HepG2 (cell line): Measurements from ENCODE around the gene TSPYL1. TPM values are rescaled to one million over a fixed set of nuclear protein-coding genes. Genes with fewer than 3 reads are reported as not detected.

Experiments
- AHR ChIP-seq: IDR thresholded peaks from 2 replicates; pipeline ENCODE4 v1.6.1; 2018; ENCODE audit warnings: missing genetic modification reagents, missing compliant biosample characterization
- GABPA ChIP-seq, 2 experiments: IDR thresholded peaks; 2 replicates each; pipeline ENCODE4 v1.6.1; 2011 to 2016; ENCODE audit warnings: low read depth in 2 of 2, low read length in 1 of 2, missing biosample characterization in 1 of 2, missing genetic modification characterization in 1 of 2
- GABPB1 ChIP-seq: IDR thresholded peaks from 2 replicates; pipeline ENCODE4 v1.6.1; 2016; ENCODE audit warnings: mild to moderate bottlenecking, missing genetic modification reagents, moderate library complexity, missing compliant biosample characterization
- HNRNPK ChIP-seq: fragments of 200-400 bp; formaldehyde crosslinking; IDR thresholded peaks from 2 replicates; pipeline ENCODE4 v1.6.1; 2018; ENCODE audit warnings: low read length, low read depth, moderate library complexity, mild to moderate bottlenecking; ENCODE audit not compliant: poor library complexity, severe bottlenecking
- KAT7 ChIP-seq: IDR thresholded peaks from 2 replicates; pipeline ENCODE4 v1.6.1; 2018; ENCODE audit warnings: borderline replicate concordance, missing compliant biosample characterization
- NCOA2 ChIP-seq: sonication (generic); formaldehyde crosslinking; IDR thresholded peaks from 2 replicates; pipeline ENCODE4 v1.8.0; 2022; ENCODE audit warnings: inconsistent platforms
- NPAS2 ChIP-seq: sonication (generic); formaldehyde crosslinking; IDR thresholded peaks from 2 replicates; pipeline ENCODE4 v1.8.0; 2022; ENCODE audit warnings: mild to moderate bottlenecking, missing genetic modification reagents, borderline replicate concordance
- PRMT3 ChIP-seq: sonication (generic); formaldehyde crosslinking; IDR thresholded peaks from 2 replicates; pipeline ENCODE4 v1.8.1; 2022; ENCODE audit warnings: low read depth, mild to moderate bottlenecking, moderate library complexity, missing genetic modification reagents, borderline replicate concordance
- SRF ChIP-seq: IDR thresholded peaks from 2 replicates; pipeline ENCODE4 v1.6.1; 2011; ENCODE audit warnings: mild to moderate bottlenecking, low read depth, low read length, moderate library complexity
- polyA plus RNA-seq, 8 experiments: library from polyadenylated mRNA; depleted of rRNA in 3 of 8; stranded (reverse) in 7 of 8; unstranded in 1 of 8; fragments of >200 nt; fragmentation: Illumina TruSeq in 4 of 8; extraction: Trizol in 4 of 8; gene quantifications; 2 replicates each; pipeline versions ENCODE4 v1.2.1 to v1.2.3, GENCODE V29; 2011 to 2016; ENCODE audit warnings: low read depth in 4 of 8, missing spikeins in 1 of 8, mixed read lengths in 1 of 8; ENCODE audit not compliant: insufficient read depth in 1 of 8
- total RNA-seq, 5 experiments: library from RNA; depleted of rRNA; stranded (reverse); fragments of >200 nt; fragmentation: Illumina TruSeq; extraction: Trizol; gene quantifications; 2 replicates each; pipeline ENCODE4 v1.2.3, GENCODE V29; 2016; ENCODE audit warnings: low read depth in 1 of 5
- TF ChIP-seq, protein P1 (sequence below): sonication (generic); formaldehyde crosslinking; IDR thresholded peaks from 2 replicates; pipeline ENCODE4 v1.4.0; 2020; ENCODE audit warnings: low read depth, mild to moderate bottlenecking, missing genetic modification reagents
- TF ChIP-seq, protein P2 (sequence below): sonication (generic); formaldehyde crosslinking; conservative IDR thresholded peaks from 2 replicates; pipeline ENCODE4 v1.8.0; 2022; ENCODE audit warnings: mild to moderate bottlenecking, moderate library complexity, missing genetic modification reagents
- TF ChIP-seq, protein P3 (sequence below): IDR thresholded peaks from 2 replicates; pipeline ENCODE4 v1.6.1; 2016; ENCODE audit warnings: low read depth, control low read depth
- TF ChIP-seq, protein P4 (sequence below): sonication (generic); formaldehyde crosslinking; IDR thresholded peaks from 2 replicates; pipeline ENCODE4 v1.4.0; 2020; ENCODE audit warnings: missing genetic modification reagents
- TF ChIP-seq, protein P5 (sequence below): sonication (generic); formaldehyde crosslinking; IDR thresholded peaks from 2 replicates; pipeline ENCODE4 v1.5.0; 2020; ENCODE audit warnings: missing genetic modification reagents

TSPYL1 gene
- total and polyA plus RNA-seq, 2 of the 13 experiments (the other 11 are each of a cell fraction or from before 2014, with no cell fraction given), result 28.3 to 93.0 TPM

DNA sequence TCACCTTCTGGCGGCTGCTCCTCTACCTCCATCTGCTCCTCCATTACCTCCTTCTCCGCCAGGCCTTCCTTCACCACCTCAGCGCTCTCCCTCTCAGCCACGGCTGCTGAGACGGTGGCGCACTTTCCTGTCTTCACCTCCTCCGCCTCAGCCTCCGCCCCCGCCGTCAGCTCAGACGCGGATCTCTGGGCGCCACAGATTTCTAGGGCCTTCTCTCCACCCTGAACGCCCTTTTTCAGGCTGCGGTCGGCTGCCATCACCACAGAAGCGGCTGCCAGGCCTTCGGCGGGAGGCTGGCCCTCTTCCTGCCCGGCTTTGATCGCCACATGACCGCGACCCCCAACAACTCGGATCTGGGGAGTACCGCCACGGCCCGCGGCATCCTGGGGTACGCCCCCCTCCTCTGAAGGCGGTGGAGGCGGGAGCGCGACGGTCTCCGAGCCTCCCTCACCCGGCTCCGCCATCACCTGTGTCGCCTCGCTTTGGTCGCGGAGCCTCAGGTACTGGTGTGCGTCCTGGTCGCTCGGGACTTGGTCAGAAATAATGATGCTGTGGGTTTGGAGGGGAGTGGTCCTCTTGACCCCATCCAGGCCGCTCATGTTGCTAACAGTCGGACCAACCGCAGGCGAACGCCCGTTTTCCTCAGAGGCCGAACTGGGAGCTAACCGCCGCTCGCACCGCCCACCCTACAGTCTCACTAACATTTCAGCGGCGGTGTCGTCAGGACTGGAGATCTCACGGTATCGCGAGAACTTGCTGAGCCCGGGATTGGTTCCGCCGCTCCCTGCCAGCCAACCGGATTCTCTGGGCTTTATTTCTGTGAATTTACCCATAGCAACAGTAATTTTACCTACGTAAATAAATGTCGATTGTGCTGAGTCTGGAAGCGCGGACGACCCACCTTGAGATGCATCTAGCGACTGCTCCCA is at the start of gene TSPYL1 (continued):
- TF ChIP-seq, protein P1, sequence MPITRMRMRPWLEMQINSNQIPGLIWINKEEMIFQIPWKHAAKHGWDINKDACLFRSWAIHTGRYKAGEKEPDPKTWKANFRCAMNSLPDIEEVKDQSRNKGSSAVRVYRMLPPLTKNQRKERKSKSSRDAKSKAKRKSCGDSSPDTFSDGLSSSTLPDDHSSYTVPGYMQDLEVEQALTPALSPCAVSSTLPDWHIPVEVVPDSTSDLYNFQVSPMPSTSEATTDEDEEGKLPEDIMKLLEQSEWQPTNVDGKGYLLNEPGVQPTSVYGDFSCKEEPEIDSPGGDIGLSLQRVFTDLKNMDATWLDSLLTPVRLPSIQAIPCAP (CRISPR knock-in tag), result no peak
- TF ChIP-seq, protein P2, sequence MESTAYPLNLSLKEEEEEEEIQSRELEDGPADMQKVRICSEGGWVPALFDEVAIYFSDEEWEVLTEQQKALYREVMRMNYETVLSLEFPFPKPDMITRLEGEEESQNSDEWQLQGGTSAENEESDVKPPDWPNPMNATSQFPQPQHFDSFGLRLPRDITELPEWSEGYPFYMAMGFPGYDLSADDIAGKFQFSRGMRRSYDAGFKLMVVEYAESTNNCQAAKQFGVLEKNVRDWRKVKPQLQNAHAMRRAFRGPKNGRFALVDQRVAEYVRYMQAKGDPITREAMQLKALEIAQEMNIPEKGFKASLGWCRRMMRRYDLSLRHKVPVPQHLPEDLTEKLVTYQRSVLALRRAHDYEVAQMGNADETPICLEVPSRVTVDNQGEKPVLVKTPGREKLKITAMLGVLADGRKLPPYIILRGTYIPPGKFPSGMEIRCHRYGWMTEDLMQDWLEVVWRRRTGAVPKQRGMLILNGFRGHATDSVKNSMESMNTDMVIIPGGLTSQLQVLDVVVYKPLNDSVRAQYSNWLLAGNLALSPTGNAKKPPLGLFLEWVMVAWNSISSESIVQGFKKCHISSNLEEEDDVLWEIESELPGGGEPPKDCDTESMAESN (CRISPR knock-in tag), result peak; percentile 89; the same call in 1 of the 2 replicates
- TF ChIP-seq SRF, result no peak
- TF ChIP-seq, protein P3, sequence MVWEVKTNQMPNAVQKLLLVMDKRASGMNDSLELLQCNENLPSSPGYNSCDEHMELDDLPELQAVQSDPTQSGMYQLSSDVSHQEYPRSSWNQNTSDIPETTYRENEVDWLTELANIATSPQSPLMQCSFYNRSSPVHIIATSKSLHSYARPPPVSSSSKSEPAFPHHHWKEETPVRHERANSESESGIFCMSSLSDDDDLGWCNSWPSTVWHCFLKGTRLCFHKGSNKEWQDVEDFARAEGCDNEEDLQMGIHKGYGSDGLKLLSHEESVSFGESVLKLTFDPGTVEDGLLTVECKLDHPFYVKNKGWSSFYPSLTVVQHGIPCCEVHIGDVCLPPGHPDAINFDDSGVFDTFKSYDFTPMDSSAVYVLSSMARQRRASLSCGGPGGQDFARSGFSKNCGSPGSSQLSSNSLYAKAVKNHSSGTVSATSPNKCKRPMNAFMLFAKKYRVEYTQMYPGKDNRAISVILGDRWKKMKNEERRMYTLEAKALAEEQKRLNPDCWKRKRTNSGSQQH (CRISPR knock-in tag), result peak; percentile 93
- peak; percentile 17; the same call in 1 of the 2 replicates for TF ChIP-seq AHR (CRISPR knock-in tag)
- TF ChIP-seq, protein P4, sequence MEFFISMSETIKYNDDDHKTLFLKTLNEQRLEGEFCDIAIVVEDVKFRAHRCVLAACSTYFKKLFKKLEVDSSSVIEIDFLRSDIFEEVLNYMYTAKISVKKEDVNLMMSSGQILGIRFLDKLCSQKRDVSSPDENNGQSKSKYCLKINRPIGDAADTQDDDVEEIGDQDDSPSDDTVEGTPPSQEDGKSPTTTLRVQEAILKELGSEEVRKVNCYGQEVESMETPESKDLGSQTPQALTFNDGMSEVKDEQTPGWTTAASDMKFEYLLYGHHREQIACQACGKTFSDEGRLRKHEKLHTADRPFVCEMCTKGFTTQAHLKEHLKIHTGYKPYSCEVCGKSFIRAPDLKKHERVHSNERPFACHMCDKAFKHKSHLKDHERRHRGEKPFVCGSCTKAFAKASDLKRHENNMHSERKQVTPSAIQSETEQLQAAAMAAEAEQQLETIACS (CRISPR knock-in tag), result no peak
- TF ChIP-seq, protein P5, sequence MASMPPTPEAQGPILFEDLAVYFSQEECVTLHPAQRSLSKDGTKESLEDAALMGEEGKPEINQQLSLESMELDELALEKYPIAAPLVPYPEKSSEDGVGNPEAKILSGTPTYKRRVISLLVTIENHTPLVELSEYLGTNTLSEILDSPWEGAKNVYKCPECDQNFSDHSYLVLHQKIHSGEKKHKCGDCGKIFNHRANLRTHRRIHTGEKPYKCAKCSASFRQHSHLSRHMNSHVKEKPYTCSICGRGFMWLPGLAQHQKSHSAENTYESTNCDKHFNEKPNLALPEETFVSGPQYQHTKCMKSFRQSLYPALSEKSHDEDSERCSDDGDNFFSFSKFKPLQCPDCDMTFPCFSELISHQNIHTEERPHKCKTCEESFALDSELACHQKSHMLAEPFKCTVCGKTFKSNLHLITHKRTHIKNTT (CRISPR knock-in tag), result no peak
- no peak for TF ChIP-seq NPAS2
- no peak for TF ChIP-seq NCOA2 (CRISPR knock-in tag)
- TF ChIP-seq HNRNPK, result no peak
- peak; percentile 74; the same call in 1 of the 2 replicates for TF ChIP-seq GABPB1 (CRISPR knock-in tag)
- TF ChIP-seq PRMT3 (CRISPR knock-in tag), result peak; percentile 6; the same call in 1 of the 2 replicates
- no peak for TF ChIP-seq GABPA (IDR thresholded peaks at IDR 0.05; ENCODE audit: low read depth, low read length)
- TF ChIP-seq GABPA (CRISPR knock-in tag; IDR thresholded peaks at IDR 0.05; ENCODE audit: low read depth), result 0 out of 2 replicates have a peak, but pooled peaks have one; percentile 18
- TF ChIP-seq KAT7 (CRISPR knock-in tag), result peak; percentile 69
